ENCODE results near the gene LTBP4.

- TF ChIP-seq, protein P1, sequence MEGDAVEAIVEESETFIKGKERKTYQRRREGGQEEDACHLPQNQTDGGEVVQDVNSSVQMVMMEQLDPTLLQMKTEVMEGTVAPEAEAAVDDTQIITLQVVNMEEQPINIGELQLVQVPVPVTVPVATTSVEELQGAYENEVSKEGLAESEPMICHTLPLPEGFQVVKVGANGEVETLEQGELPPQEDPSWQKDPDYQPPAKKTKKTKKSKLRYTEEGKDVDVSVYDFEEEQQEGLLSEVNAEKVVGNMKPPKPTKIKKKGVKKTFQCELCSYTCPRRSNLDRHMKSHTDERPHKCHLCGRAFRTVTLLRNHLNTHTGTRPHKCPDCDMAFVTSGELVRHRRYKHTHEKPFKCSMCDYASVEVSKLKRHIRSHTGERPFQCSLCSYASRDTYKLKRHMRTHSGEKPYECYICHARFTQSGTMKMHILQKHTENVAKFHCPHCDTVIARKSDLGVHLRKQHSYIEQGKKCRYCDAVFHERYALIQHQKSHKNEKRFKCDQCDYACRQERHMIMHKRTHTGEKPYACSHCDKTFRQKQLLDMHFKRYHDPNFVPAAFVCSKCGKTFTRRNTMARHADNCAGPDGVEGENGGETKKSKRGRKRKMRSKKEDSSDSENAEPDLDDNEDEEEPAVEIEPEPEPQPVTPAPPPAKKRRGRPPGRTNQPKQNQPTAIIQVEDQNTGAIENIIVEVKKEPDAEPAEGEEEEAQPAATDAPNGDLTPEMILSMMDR (IDR thresholded peaks at IDR 0.05; ENCODE audit: extremely low read depth in 1 of 2, insufficient read depth in 1 of 2, low read depth in 1 of 2, low read length in 2 of 2) = no peak
- no peak for TF ChIP-seq EZH2 (IDR thresholded peaks at IDR 0.05; ENCODE audit: borderline replicate concordance, low read depth, low read length, severe bottlenecking)
- no peak for TF ChIP-seq GATA2 (IDR thresholded peaks at IDR 0.05; ENCODE audit: insufficient read depth, insufficient read length, low read depth, low read length)
These were observed 9.0 kb upstream of the LTBP4 start for GRCh38 chr19:40592170-40592569.

All from endothelial cell of umbilical vein (primary cell).